A549 treated with CORT108297 at 1 μM for 4 hours (cell line): ENCODE results near the gene CDC25B. TPM values are rescaled to one million over a fixed set of nuclear protein-coding genes. Genes with fewer than 3 reads are reported as not detected.

ENCODE experiments used
- total RNA-seq: library from RNA; stranded (reverse); fragments of 200-300 nt; extraction: Qiagen RNA extraction; gene quantifications from 5 replicates; pipeline ENCODE4 v1.2.3, GENCODE V29; 2022

Gene CDC25B
- total RNA-seq: 188 to 231 TPM (median 225 TPM) in 5 replicates

GRCh38 chr20:3795511-3796468 is at the start of gene CDC25B:
Gene CDC25B (plus strand): TSS chr20:3796310. CDS start chr20:3796532, 222 bp downstream.

DNA sequence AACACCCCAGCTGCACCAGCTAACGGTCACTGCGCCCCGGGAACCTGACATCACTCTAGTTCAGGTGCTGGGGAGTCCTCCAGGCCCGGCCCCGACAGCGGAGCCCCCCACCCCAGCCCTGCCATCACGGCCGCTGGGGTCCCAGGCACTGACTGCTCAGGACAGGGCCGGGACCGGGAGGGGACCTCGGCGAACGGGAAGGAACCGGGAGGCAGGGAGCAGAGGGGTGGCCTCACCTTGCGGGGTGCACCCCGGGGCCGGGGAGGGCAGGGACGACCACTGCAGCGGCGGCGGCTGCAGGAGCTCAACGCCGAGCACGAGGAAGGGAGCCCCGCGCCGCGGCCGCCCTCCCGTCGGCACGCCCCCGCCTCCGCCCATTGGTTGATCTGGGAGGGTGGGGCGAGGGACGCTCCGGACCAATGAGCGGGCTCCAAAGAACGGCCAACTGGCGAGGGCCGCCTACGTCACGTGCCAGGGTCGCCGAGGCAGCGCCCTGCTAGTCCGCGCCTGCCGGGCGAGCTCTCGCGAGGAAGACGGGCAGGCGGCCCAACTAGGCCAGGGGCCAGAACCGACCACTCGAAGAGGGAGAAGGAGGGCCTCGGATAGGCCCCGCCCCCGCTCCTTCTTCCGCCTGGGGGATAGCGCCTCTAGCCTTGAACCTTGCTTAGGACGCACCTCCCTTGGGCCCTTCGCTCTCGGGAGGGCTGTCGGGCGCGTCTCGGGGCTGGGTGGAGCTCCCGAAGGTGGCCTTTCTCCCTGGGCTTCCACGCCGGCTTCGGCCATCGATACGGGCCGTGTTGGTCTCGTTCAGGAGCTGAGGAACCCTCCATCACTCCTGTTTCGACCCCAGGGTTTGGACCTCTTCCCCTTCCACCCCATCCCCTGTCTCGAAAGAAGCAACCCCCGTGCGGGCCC is 28.4 kb upstream of the CDC25B start, which contains the start of gene ADISSP:
TSS of gene ADISSP (minus strand) at position 327 of the 915 bp plus-strand sequence. CDS start 7,653 bp downstream, outside the sequence.

DNA sequence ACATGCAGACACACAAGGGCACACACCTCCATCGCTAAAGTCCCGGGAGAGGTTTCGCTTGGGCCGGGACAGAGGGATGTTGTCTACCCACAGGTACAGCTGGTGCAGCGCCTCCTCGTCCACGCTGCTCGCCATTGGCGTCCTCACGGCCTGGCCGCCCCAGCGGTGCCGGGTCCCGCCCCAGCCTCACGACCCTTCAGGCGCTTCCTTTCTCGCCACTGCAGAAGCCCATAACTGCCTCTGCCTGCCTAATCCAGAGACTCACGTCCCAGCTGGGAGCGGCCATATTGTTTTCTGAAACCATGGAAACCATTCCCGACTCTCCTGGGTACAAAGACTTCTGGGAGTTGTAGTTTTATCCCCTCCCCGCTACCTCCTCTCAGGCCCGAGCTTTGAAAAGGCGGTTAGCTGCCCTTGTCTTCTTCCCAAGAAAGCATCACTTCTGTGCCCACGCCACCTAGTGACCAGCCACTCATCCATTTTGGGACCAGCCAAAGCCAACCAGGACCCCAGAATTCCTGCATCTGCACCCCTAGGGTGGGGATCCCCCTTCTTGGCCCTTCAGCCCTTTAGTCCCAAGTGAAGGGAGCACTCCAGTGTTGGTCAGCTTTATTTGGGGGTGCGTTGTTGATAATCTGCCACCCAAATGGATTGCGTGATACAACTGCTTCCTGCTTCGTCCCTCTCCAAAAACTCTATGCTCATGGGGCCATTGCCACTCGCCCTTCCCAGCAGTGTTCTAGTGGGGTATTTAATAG is 14.8 kb upstream of the CDC25B start, which contains the start of gene SPEF1:
TSS of gene SPEF1 (minus strand) at position 296 of the 758 bp plus-strand sequence. CDS start at position 135, 161 bp downstream.

GRCh38 chr20:3786665-3787323 is 9.3 kb upstream of the CDC25B start, which contains the start of gene CENPB:
Gene CENPB (minus strand): TSS chr20:3786740. CDS start chr20:3786483, 257 bp downstream.

GRCh38 chr20:3820048-3820900 is 24.2 kb downstream of the CDC25B start, which contains the start of gene AP5S1:
Gene AP5S1 (plus strand): TSS chr20:3820547. CDS start chr20:3822118, 1,571 bp downstream.

GRCh38 chr20:3846740-3847428 is 50.8 kb downstream of the CDC25B start, which contains the start of gene MAVS:
Gene MAVS (plus strand): TSS chr20:3846834. CDS start chr20:3854625, 7,791 bp downstream.

Other genes with a start within 250 kb of the CDC25B start
- gene GFRA4, start 132.9 kb upstream of the CDC25B start, total RNA-seq: not detected in 5 replicates
- gene ADAM33, start 114.3 kb upstream of the CDC25B start, total RNA-seq: 0.03 to 0.07 TPM (median 0.05 TPM) in 4 of 5 replicates, not detected in the other
- 0.01 to 0.03 TPM (median 0.02 TPM) in 4 of 5 replicates, not detected in the other for gene SIGLEC1, start 83.7 kb upstream of the CDC25B start, total RNA-seq
- gene HSPA12B, start 63.6 kb upstream of the CDC25B start, total RNA-seq: 0.35 to 0.62 TPM (median 0.50 TPM) in 5 replicates
- gene ADISSP, start 28.6 kb upstream of the CDC25B start, total RNA-seq: 100 to 176 TPM (median 166 TPM) in 5 replicates
- gene SPEF1, start 14.9 kb upstream of the CDC25B start, total RNA-seq: 1.7 to 2.5 TPM (median 2.0 TPM) in 5 replicates
- gene CENPB, start 9.6 kb upstream of the CDC25B start, total RNA-seq: 88.9 to 130 TPM (median 123 TPM) in 5 replicates
- gene AP5S1, start 24.2 kb downstream of the CDC25B start, total RNA-seq: 12.9 to 19.8 TPM (median 17.4 TPM) in 5 replicates
- 17.9 to 25.4 TPM (median 21.1 TPM) in 5 replicates for gene MAVS, start 50.5 kb downstream of the CDC25B start, total RNA-seq
- 51.5 to 61.3 TPM (median 53.6 TPM) in 5 replicates for gene PANK2, start 93.1 kb downstream of the CDC25B start, total RNA-seq
- gene RNF24, start 219.2 kb downstream of the CDC25B start, total RNA-seq: 12.0 to 15.1 TPM (median 12.7 TPM) in 5 replicates